PFSK-1 (cell line): ENCODE results near the gene MAD1L1.

ENCODE experiments used
- POLR2AphosphoS5 ChIP-seq: IDR thresholded peaks from 2 replicates; pipeline ENCODE4 v1.6.1; 2012; ENCODE audit warnings: low read depth, mild to moderate bottlenecking, control low read depth, low read length, moderate library complexity
- REST ChIP-seq, 2 experiments: IDR thresholded peaks; 2 replicates each; pipeline versions ENCODE4 v1.6.1 to v1.8.0; 2011 to 2012; ENCODE audit warnings: low read depth in 2 of 2, low read length in 2 of 2, control low read depth in 1 of 2, inconsistent platforms in 1 of 2, mild to moderate bottlenecking in 1 of 2, moderate library complexity in 1 of 2; ENCODE audit not compliant: insufficient read depth in 1 of 2
- TAF1 ChIP-seq: IDR thresholded peaks from 2 replicates; pipeline ENCODE4 v1.6.1; 2012; ENCODE audit warnings: low read length, control low read depth, borderline replicate concordance; ENCODE audit not compliant: insufficient read depth

- TF ChIP-seq POLR2AphosphoS5 (no peak), REST (IDR thresholded peaks at IDR 0.05; ENCODE audit: insufficient read depth in 1 of 2, low read depth in 2 of 2, low read length in 2 of 2) (no peak), TAF1 (no peak)
These were observed 60.2 kb downstream of the MAD1L1 start for GRCh38 chr7:2172311-2173188.
